OCI-M1 (cell line): Measurements from ENCODE around the gene SORCS2.

Source experiments
- DNase-seq: peaks from one replicate; lab custom pipeline; 2025; lab: John Stamatoyannopoulos, UW

Gene SORCS2

DNA sequence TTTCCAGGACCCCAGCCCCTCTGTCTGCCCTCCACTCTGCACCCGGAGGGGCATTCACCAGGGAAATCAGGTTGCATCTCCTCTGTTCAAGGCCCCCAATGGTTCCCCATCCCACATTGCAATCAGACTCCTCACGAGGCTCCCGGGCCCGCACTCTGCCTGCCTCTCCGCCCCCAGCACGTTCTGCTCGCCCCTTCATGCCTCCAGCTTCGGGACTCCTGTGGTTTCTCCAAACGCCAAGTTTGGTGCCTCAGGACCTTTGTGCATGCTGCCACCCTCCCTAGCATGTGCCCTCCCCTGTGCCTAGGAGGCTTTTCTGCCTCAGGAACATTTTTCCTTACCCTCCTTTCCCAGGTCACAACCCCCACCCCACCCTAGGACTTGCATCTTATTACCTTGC, 426.0 kb downstream of the SORCS2 start:
- DNase-seq = no peak

DNA sequence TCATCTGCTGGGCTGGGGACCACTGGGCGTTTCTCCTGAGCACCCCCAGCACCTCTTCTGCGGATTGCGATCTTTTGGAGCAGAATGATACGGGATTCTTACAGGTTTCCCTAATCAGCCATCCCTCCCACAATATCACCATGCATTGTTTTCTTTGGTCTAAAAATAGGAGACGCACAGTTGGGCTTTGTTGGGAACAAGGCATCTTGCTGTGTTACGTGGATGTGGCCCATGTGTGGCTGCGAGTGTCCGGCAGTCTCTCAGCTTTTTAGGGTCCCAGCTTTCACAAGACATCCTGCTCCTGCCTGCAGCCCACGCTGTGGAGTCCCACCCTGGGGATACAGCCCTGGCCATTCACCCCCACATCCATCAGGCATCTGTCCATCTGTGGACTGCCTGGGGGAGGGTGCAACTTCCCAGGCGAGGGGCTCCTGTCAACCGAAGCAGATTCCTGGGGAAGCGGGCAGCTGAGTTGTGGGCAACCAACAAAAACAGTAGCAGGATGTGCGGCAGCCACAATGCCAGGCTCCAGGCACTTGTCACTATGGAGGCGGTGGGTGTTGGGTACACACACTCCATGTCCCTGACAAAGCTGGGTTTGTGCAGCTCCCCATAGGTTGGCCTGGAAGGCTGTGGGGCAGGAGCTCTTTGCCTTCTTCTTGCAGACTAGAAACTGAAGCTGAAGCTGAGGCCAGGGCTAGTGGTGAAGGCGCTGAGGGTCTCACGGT, 427.9 kb downstream of the SORCS2 start:
- DNase-seq = no peak

GRCh38 chr4:7620814-7621176, 428.5 kb downstream of the SORCS2 start:
- DNase-seq = no peak

DNA sequence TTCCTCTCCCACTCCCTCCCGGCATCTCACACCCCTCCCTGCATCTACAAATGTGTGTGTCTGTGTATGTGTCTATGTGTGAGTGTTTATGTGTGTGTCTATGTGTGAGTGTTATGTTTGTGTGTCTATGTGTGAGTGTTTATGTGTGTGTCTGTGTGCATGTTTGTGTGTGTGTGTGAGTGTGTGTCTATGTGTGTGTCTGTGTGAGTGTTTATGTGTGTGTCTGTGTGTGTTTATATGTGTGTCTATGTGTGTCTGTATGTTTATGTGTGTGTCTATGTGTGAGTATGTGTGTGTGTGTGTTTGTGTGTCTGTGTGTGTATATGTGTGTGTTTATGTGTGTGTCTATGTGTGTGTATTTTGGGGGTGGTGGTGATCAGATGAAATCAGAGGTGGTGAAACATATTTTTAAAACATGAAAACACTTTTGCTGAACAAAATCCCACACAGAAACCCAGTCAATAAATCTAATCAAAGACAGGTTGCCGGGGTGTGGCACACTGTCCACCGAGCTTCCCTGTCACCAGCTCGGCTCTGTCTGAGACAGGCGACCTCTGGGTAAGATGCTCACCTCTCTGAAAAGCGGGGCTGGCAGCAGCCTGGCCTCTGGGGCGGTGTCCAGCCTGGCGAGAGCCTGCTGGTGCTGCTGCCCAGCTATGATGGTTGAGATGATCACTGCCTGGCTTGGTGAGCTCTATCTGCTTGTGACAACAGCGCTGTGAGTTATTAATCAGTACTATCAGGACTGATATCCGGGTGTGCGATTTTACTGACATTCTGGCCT, 429.1 kb downstream of the SORCS2 start:
- DNase-seq = no peak

GRCh38 chr4:7622371-7622770, 430.0 kb downstream of the SORCS2 start:
- no peak for DNase-seq

- no peak for DNase-seq
Observed at GRCh38 chr4:7623468-7623867, 431.1 kb downstream of the SORCS2 start.

DNA sequence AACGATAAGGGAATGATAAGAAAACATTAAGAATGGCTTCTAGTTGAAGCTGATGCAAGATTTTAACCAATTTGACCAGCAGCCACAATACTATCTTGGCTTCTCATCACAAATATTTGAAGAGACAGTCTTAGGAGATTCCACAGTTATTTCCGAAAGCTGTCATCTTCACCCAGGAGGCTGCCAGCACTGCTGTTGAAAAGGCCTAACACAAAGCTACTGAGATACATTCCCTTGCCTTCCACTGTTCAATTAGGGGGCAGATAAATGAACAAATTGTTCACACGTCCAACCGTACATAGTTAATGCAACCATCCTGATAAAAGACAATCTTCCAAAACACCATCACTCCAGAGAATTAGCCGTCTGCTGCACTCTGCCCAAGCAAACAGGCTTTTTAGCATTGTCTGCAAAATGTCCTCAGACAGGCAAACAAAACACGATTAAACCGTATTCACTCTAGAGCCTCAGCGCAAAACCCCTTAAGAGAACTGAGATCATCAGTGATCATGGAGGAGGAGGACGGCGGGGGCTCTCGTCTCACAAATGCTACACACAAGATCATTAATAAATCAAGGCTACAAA, 432.1 kb downstream of the SORCS2 start:
- DNase-seq = no peak

DNA sequence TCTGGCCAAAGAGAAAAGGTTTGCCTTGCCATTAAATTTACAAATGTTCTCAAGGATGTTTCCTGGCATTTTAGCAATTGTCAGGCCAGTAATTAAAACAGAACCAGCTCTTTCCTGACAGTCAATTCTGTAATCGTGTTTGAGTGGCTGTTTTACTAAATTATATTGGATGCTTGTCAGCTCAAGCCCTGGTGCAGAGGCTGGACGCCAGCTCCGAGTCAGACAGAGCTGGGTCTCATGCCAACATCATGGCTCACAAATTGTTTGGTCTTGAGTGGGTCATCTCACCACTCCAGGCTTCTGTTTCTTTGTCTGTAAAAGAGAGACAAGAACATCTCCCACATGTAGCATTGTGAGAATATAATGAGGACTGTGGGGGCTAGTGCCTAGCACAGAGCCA, 432.7 kb downstream of the SORCS2 start:
- DNase-seq = no peak

DNA sequence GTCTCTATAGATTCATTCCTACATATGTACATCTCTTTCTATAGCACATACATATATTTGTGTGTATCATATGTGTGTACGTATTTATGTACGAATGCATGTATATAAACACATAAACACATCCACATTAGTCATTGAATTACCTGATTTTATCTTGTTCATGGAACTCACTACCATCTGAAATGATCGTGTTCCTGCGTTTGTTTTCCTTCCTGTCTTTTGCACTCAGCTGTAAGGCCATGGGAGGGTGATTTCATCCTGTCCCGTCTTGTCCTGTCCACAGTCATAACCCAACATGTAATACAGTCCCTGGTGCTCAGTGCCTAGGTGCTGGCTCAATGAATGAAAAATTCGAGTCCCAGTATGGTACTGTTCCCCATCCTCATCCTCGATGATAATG, 434.2 kb downstream of the SORCS2 start:
- DNase-seq = no peak

- DNase-seq = no peak
Observed at GRCh38 chr4:7627251-7628250, 435.2 kb downstream of the SORCS2 start.

- no peak for DNase-seq
Observed at GRCh38 chr4:7628432-7628831, 436.1 kb downstream of the SORCS2 start.

DNA sequence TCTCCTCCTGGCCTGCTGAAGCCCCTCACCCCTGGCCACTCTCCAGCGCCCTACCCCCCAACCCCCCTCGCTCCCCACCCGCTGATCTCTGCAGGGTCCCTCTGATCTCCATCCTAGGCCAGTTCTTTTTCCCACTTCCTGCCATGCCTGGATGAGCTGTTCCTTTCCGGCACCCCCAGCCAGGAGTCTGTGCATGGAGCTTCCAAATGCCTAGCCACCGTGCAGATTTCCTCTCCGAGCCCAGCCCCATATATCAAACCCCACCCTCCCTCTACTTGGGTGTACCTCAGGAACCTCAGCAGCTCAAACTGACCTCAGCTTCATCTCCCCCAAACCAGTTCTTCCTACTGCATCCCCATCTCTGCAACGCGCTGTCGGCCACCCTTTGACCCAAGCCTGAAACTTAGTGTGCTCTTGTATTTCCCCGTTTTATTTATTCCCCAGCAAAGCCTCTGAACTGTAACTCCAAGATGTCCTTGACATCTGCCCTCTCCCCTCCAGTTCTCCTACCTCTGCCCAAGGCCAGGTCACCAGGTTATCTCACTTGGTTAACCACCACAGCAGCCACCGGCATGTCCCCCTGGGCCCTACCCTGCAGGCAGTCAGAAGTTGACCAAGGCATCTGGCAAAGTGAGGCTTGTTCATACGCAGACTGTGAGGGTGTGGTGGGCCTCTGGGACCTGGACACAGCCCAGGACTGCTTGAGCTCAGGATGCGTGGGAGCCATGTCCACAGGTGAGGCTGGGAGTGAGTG, 437.3 kb downstream of the SORCS2 start:
- DNase-seq = no peak

- no peak for DNase-seq
Observed at GRCh38 chr4:7630568-7631287, 438.4 kb downstream of the SORCS2 start.

DNA sequence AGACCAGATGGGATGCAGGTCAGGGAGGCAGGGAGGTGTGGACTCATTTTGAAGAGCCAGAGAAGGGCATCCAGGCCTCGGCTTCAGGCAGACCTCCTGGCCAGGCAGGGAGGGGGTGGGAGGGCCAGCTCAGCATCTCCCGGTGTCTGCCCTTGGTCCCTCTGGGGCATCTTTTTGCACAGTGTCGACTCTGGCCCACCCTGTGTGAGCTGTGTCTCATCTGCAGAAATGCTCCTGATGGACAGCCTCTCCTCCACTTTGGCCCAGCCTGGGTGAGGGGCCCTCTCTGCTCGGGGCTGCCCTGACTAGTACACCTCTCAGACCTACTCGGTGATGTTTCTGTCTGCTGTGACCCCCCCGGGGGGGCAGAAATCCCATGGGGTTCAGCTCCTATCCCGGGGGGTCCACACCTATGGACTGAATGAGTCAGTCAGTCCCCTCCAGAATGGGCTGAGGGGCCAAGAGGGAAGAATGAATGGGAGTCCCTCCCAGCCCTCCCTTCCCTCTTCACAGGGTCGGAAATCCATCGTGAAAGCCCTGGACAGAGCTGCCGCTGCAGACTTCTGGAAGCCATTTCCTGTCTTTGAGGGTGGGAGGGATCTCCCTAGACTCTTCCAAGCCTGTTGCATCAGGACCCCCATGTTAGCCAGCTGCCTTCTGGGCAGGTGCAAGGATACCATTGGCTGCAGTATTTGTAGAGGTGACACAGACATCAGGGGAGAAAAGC, 439.1 kb downstream of the SORCS2 start:
- DNase-seq = no peak

GRCh38 chr4:7632341-7632740, 440.0 kb downstream of the SORCS2 start:
- DNase-seq = no peak

GRCh38 chr4:7632971-7633370, 440.6 kb downstream of the SORCS2 start:
- DNase-seq = no peak

GRCh38 chr4:7634661-7635251, 442.4 kb downstream of the SORCS2 start:
- DNase-seq = no peak

GRCh38 chr4:7635445-7636239, 443.3 kb downstream of the SORCS2 start:
- no peak for DNase-seq

DNA sequence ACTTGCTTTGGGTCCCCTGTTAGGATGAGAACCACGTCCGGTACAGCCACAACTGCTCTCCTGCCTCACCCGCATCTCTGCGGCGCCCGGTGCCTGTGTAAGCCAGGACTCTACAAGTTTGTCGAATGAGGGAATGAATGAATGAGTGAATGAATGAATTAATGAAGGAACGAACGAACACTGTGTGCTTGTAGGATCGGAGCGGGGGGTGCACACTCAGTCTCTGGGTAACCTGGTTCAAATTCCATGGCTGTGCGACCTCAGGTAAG, 443.8 kb downstream of the SORCS2 start:
- no peak for DNase-seq
